NCI-H1694 treated with DMSO at 0.1 percent for 48 hours (cell line): ENCODE data around the gene NEDD1.
A peak's percentile ranks its signal among the peaks of the same experiment; 100 is the strongest.

Source experiments
- DNase-seq: peaks from one replicate; lab custom pipeline; 2025; lab: John Stamatoyannopoulos, UW

Gene NEDD1, protein sequence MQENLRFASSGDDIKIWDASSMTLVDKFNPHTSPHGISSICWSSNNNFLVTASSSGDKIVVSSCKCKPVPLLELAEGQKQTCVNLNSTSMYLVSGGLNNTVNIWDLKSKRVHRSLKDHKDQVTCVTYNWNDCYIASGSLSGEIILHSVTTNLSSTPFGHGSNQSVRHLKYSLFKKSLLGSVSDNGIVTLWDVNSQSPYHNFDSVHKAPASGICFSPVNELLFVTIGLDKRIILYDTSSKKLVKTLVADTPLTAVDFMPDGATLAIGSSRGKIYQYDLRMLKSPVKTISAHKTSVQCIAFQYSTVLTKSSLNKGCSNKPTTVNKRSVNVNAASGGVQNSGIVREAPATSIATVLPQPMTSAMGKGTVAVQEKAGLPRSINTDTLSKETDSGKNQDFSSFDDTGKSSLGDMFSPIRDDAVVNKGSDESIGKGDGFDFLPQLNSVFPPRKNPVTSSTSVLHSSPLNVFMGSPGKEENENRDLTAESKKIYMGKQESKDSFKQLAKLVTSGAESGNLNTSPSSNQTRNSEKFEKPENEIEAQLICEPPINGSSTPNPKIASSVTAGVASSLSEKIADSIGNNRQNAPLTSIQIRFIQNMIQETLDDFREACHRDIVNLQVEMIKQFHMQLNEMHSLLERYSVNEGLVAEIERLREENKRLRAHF

DNA sequence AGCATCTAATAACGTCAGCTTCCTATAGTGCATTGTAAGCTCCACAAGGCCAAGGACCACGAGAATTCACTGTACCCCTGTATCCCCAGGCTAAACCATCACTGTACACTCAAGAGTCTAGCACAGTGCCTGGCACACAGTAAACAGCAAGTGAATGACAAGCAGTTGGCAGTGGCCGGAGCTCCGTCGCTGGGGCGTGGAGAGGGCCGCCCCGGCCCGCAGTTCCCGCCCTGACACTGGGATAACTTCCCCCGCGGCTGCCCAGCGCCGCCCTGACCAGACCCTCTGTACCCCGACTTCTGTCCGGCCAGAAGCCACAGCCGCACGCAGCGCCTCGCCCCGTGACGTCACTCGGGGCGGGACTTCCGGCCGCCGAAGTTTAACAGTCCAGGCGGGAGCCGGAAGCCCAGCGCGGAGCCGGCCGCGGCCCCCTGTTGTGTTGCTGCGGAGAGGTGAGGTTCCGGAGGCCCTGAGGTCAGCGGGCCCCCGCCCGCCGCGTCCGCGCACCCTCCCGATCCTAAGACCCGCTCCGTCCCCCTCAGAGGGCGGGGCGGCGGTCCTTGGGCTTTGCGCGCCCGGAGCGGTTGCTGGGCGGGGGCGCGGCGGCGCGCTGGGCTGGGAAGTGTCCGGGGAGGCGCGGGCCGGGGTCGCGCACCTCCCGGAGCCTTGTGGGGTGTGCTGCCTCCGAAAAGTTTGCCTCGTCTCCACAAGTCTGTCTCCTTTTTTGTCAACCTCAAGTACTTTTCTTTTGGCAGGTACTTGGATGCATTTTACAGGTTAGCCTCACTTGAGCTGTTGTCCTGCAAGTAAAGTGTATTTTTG, at the start of gene NEDD1:
NEDD1 (plus strand) TSS at position 409 of the 822 bp plus-strand sequence. CDS start 2,503 bp downstream, outside the sequence.
- DNase-seq, result peak; percentile 27

DNA sequence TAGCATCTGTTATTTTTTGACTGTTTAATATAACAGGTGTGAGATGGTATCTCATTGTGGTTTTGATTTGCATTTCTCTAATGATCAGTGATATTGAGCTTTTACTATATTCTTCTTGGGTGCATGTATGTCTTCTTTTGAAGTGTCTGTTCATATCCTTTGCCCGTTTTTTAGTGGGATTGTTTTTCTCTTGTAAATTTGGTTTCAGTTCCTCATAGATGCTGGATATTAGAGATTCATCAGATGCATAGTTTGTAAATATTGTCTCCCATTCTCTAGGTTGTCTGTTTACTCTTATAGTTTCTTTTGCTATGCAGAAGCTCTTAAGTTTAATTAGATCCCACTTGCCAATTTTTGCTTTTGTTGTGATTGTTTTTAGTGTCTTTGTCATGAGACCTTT, 48.9 kb upstream of the NEDD1 start:
- DNase-seq, result no peak

DNA sequence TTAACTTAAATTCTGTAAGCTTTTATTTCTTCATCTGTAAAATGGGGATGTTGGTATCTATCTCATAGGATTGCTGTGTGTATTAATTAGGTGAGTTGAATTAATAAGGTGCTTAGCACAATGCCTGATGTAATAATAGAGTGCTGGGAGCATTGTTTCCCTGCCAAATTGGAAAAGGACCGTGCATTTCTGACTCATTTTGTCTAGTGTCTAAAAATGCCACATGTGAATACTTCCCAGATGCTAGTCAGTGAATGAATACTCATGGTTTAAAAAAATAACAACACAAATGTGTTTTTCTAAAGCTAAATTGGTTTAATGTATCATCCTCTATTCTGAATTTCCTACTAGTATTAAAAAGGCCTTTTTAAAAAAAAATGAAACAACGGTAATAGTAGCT, 45.4 kb upstream of the NEDD1 start:
- no peak for DNase-seq

DNA sequence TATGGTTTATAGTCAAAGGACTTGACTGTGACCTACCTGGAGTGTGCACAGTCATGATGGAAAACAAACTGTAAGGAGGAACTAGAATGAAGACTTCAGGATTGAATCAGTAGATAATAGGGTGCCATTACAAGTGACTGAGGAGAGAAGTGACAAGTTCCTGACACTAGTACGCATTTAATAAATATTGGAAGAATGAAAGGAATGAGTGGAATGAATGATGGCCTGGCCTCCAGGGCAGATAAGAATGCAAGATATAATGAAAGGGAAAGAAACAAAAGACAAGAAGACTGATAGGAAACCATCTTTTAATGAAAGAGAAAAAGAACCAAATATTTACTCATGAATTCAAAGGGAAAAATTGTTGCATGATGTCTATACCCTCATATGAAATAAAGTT, 44.7 kb upstream of the NEDD1 start:
- DNase-seq, result no peak

DNA sequence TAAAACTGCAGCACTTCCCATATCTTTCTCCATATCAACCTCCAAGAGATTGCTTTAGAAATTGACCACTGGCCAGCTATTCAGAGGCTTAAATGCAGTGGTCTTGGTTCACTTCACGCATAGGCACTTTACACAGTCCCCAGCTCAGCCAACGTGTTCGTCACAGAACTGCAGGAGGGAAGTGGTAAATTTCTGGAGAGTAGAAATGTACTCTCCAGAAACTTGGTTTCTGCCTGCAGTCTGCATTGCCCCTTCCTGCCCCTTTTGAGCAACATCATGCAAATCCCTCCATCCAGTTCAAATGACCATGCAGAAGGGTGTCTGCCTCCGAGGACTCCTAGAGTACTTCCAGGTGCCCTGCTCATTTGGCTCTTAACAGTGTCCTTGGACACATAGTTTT, 42.7 kb upstream of the NEDD1 start:
- DNase-seq, result no peak

DNA sequence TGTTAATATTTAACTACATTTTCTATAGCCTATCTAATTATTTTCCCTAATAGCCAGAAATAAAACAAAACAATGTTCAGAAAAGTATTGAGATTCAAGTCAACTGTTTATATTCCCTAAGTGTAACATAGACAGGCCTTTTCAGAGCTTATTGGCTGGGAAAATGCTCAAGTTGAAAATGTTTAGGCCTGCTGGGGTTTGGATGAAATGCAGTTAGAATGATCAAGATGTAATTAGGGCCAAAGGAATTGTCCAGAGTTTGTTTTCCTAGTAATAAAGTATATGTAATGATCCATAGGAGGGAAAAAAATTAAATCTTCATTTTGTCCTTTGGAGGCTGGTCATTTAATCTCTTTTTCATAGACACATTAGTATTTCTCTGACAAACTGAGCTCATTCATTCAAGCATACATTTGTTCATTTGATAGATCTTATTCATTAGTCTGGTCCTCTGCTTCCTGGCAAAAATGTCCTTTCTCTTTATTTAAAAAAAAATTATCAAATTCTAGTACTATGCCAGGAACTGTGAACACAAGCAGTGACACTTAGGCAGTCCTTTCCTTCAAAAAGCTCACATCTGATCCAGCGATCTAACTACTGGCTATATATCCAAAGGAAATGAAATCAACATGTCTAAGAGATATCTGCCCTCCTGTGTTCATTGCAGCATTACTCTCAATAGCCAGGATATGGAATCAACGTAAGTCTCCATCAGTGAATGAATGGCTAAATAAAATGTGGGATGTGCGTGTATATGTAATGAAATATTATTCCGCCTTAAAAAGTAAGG, 40.1 kb upstream of the NEDD1 start:
- no peak for DNase-seq

DNA sequence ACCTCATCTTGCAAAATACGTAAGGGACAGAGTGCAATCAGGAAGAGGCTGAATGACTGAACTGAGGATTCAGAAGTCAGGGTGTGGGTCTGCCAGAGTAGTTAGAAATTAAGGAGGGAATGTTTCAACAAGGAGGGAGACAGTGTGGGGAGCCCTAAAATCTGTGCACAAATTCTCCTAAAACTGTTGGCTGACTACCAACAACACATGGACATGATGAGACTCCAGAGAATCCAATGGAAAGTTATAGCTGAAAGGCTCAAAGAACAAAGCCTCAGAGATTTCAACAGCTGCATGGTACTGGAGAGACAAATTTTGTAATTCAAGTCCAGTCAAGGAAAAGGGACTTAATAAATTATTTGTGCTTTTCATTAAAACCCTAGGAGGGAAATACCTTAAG, 36.1 kb upstream of the NEDD1 start:
- DNase-seq, result no peak

DNA sequence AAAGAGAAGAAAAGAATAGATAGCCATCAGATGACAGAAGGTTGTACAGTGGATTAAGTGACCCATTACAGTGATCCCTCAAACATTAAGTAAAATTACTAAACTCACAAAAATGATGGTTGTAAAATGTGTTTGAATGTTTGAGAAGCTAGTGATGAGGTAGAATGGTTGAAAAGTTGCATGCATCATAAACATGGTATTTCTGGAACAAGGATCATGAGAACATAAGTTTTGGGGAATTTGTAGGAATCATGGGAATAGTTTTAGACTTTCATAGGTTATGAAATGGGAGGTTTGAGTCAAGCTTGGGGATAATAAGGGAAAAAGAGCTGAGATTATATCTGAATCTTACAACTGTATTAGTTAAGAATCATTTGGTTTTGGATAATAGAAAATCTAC, 34.1 kb upstream of the NEDD1 start:
- DNase-seq, result no peak

DNA sequence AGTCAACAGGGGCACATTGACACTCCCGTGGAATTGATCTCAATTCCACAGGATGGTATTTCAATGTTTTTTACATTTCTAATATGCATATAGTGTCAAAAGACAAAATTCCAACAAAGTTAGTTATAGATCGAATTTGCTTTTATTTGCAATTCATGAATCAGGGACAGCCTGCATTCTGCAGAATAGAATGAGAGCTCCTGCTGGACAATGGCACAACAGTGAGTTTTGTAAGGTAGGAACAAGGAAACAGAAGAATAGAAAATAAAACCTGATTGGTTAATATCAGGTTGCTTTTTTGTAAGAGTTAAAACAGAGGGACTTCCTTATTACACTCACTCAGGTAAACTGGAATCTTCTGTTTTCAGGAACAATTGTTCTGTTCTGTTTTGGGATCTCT, 32.8 kb upstream of the NEDD1 start:
- no peak for DNase-seq

DNA sequence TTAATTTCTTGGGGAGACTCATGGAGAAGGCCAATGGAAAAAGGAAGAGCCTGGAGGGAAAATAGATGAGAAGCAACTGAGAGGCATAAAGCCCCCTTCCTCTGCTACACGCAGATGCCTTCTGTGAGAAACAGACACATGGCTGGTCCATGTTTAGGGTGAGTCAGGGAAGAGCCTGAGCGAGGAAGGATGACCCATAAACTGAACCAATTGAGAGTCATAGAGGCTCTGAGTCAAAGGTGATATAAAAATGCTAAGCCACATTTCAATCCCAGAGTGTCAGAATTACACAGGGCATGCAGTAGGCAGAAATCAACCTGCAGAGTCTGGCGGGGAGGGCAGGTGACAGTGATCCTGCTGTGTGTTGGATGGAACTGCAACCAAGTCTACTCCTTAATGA, 30.1 kb upstream of the NEDD1 start:
- DNase-seq, result no peak

DNA sequence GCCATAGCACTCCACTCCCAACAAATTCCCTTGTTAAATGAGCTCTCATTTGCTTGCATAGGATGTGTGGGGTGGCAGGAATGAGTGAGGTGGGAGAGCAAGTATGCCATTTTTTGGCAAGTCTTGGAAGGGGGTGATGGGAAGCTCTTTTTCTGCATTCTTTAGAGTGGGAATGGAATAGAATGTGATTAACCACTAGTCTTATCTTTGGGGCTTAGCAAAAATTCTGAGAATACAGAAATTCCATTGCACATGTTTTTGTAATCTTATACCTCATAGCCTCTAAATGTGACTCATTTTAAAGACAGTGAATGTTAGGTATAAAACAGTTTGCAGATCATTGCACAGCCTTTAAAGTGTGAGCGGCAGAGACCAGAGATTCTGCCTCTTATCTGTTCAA, 28.4 kb upstream of the NEDD1 start:
- no peak for DNase-seq

DNA sequence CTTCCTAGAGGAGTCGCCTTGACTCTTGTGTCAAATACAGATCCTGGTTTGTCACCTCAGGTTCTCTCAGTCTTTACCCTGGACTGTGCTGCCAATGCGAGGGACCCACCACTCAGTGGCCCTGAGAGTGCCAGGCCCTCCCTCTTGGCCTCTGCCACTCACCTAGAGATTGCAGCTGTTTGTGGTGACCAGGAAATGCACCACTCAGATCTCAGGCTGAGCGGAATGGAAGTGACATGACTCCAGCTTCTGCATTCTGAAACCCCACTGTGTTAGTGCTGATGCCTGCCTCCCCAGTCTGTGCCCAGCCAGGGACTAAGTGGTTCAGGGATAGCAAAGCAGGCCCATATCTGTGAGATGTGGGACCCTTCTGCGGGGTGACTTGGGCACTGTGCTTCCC, 27.8 kb upstream of the NEDD1 start:
- no peak for DNase-seq

DNA sequence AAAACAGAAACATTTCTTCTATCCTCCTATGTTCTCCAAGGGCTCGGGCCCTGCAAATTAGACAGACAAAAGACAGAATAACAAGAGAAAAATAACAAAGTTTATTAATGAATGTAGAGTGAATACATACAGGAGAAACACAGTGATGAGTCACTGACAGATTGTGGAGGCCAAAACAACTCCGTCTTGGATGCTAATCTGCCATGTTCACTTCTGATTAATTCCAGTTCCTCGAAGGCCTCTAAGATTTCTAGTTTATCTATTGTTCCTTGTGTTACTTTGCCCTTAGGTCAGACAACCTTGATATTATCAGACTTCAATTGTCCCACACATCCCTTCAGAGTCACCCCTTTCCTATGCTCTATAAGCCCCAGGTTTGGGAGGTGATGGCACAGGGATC, 26.8 kb upstream of the NEDD1 start:
- DNase-seq, result no peak

DNA sequence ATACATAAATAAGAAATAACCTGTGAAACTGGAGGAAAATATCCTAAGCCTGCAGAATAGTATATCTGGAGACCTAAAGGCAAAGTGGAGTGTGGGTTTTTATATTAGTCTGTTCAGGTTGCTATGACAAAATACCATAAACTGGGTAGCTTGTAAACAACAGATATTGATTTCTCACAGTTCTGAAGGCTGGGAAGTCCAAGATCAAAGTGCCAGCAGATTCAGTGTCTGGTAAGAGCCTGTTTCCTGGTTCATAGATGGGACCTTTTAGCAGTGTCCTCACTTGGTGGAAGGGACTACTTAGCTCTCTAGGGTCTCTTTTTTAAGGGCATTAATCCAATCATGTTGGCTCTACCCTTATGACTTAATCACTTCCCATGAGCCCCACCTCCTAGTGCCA, 25.4 kb upstream of the NEDD1 start:
- no peak for DNase-seq

DNA sequence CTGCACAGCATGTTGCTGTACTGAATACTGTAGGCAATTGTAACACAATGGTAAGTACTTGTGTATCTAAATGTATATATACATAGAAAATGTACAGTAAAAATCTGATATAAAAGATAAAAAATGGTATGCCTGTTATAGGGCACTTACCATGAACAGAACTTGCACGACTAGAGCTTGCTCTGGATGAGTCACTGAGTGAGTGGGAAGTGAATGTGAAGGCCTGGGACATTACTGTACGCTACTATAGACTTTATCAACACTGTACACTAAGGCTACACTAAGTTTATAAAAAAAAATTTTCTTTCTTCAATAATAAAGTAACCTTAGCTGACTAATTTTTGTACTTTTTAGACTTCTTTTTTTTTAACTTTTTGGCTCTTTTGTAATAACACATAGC, 24.2 kb upstream of the NEDD1 start:
- DNase-seq, result no peak

DNA sequence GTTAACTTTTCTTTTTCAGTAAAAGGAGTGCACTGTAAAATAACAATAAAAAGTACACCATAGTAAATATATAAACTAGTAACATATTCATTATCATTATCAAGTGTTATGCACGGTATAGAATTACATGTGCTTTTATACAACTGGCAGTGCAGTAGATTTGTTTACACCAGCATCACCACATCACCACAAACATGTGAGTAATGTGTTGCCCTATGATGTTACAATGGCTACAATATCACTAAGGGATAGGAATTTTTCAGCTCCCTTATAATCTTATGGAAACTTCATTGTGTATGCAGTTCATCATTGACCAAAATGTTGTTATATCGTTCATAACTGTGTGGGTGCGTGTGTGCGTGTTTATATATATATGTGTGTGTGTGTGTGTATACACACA, 23.5 kb upstream of the NEDD1 start:
- no peak for DNase-seq

DNA sequence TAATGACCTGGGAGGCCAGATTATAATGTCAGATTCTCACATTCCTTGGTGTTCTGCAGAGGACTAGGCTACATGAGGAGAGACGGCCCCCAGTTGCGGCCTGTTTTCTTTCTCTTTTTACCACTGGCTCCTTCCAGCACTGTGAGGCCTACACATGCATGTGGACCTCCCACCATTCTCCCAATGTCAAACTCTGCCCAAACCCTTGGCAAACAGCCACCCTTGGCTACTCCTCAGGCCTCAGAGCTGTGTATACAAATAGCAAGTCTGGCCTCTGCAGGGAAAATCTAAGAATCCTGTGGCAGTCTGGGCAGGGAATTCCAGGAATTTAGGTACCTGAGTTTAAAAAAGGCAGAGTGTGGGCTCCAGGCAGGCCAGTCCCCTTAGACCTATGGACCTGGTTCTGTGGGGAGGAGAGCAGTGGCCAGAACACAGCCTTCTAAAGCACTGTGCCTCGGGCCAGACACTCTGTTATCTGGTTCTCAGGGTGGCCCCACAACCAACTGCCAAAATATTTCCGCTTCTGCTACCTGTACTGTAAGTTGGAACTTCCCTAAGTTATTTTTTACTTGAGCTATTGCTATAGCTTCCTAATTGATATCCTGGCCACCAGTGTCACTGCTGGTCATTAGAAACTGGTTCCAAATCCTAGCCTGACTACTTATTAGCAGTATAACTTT, 19.9 kb upstream of the NEDD1 start:
- no peak for DNase-seq

DNA sequence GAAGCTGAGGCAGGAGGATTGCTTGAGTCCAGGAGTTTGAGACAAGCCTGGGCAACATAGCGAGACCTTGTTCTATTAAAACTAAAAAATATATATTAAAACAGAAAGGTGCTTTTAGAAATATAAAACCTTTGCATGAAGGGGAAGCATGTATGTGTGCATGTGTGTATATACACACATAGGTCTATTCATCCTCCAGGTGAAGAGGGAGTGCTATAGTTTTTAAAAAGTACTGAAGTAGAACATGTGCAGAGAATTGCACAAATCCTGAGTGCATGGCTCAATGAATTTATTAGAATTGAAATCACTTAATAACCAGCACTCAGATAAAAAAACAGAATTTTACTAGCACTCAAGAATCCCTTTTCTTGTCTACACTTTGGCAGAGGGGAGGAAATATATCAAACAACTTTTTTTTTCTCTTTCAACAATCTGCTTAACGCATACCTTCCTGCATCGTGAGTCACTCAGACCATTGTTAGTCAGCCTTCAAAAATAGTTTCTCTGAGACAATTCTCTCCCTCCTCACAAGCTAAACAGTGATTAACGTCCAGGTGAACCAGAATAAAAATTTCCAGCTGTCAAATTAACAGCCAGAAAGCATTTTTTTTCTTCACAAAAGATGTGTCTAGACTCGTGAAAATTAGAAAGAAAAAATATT, 17.7 kb upstream of the NEDD1 start:
- no peak for DNase-seq

DNA sequence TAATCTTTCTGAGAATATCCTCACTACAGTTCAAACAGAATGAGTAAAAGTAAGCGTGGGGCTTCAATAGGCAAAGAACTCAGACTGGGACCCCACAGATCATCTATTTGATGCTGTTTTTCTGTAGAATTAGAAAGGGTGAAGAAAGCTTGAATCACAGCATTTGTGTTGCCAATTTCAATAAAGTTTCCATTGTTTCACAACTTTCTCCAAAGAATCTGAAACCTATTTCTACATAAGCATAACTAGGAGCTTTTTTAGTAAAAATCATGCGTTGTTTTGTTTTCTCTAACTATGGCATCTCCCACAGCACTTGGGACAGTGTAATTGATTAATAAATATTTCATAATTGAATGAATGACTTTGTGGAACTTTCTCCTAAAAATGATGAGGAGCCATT, 16.7 kb upstream of the NEDD1 start:
- DNase-seq, result no peak

DNA sequence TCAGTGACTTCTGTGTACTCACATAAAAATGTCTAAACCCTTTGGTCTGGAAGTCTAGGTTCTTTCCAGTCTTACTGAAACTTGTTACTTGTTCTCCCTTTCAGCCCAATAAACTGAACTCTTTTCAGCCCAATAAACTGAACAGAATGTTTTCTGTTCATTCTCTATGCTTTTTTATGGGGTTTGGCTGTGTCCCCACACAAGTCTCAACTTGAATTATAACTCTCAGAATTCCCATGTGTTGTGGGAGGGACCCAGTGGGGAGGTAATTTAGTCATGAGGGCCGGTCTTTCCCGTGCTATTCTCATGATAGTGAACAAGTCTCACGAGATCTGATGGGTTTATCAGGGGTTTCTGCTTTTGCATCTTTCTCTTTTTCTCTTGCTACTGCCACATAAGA, 15.0 kb upstream of the NEDD1 start:
- no peak for DNase-seq

DNA sequence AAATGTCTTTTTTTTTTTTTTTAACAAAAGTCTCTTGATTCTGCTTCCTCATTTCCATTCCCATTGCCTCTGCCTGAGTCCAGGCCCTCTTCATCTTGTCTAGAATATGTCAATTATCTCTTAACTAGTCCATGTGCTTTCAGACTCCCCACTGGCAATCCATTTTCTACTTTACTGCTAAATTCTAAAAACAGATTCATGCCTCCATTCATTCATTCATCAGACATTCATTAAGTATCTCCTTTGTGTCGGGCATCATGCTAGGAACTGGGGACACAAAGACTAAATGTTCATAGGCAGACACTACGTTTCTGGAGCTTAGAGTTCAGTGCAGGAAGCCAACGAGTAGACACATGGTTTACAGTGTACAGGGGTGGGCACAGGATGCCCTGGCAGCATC, 9.6 kb upstream of the NEDD1 start:
- DNase-seq, result no peak
